Colonic mucosa (tissue), 4 donors: ENCODE results near the gene AOAH. TPM values are rescaled to one million over a fixed set of nuclear protein-coding genes. Genes with fewer than 3 reads are reported as not detected.

Experiments
- DNase-seq: peaks from one replicate; pipeline ENCODE4 v3.0.0-alpha.2; 2020
- H3K27ac ChIP-seq: fragments of 200-600 bp; one replicate; pipeline ENCODE4 v1.8.0; 2021
- H3K27me3 ChIP-seq: fragments of 200-600 bp; one replicate; pipeline ENCODE4 v1.8.0; 2021
- H3K36me3 ChIP-seq: fragments of 200-600 bp; one replicate; pipeline ENCODE4 v1.8.0; 2021
- H3K4me1 ChIP-seq: fragments of 200-600 bp; one replicate; pipeline ENCODE4 v1.8.0; 2021; ENCODE audit warnings: mild to moderate bottlenecking
- H3K4me3 ChIP-seq: fragments of 200-600 bp; one replicate; pipeline ENCODE4 v1.8.0; 2021
- H3K9ac ChIP-seq, 2 donors: one replicate each; pipeline ENCODE4 v1.7.0; 2013; ENCODE audit warnings: control low read depth in 2 of 2, low read depth in 2 of 2, low read length in 2 of 2
- H3K9me3 ChIP-seq: fragments of 200-600 bp; one replicate; pipeline ENCODE4 v1.8.0; 2021
- intact Hi-C: fragments of 100-400 bp; cut with DNase I; formaldehyde crosslinking; loops from one replicate; pipeline ENCODE4 v1.14.1; 2022
- total RNA-seq, 2 donors: library from RNA; stranded (reverse); fragmentation: NEBNext Ultra II Directional in 1 of 2; extraction: Animal tissue kit (Norgen Biotek cat#: 25700) in 1 of 2; gene quantifications; one replicate each; pipeline ENCODE4 v1.2.1, GENCODE V29; 2021
- TF ChIP-seq, protein P1 (sequence below): fragments of 200-600 bp; IDR thresholded peaks from one replicate; pipeline ENCODE4 v1.8.0; 2022; ENCODE audit warnings: antibody characterized with exemption, mild to moderate bottlenecking
- donor health status: healthy.
- donor health status: DM: no; HTN: no; CAD: no.
- donor health status: DM: no; HTN: no; CAD: no.

The AOAH gene
- total RNA-seq, 2 donors from 2014 or later = 22.2 to 46.1 TPM

- Histone ChIP-seq H3K9ac (no peak overlapping the region), H3K27ac (no peak overlapping the region)
Measured at GRCh38 chr7:36746347-36746746, 22.1 kb upstream of the AOAH start.

DNA sequence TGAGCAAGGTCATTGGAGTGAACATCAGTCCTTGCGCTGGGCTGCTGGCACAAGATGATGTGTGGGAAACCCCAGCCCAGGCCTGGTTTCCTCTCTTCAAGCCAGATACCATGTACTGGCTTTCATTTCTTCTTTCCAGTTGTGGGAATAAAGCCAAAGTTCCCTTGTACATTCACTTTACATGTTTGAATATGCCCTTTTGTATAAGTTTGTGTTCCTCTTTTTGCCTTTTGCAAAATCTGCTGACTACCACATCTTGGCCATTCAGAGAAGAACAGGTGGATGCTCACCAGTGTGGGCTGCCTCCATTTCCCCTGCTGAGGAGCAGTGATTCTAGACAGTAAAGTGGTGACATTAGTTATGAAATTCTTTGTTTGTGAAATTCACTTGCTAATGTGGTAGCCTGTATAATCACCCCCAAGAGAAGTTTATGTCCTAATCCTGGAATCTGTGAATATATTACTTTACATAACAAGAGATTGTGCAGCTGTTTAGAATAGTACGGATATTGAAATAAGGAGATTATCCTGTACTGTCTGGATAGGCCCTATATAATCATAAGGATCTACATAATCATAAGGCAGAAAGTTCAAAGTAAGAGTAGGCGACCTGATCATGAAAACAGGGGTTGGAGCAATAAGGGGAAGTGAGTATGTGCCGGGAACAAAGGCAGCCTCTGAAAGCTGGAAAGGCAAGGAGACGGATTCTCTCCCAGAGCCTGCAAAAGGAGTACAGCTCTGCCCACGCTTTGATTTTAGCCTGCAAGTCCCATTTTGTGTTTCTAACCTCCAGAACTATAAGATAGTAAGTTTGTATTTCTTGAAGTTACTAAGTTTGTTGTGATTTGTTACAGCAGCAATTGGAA lies 18.8 kb upstream of the AOAH start:
- no peaks in the 10 kb centered on the region for H3K4me1 ChIP-seq
- DNase-seq = no peak
- H3K9ac ChIP-seq = no peak overlapping the region
- H3K27me3 ChIP-seq = no peaks in the 10 kb centered on the region
- TF ChIP-seq, protein P1, sequence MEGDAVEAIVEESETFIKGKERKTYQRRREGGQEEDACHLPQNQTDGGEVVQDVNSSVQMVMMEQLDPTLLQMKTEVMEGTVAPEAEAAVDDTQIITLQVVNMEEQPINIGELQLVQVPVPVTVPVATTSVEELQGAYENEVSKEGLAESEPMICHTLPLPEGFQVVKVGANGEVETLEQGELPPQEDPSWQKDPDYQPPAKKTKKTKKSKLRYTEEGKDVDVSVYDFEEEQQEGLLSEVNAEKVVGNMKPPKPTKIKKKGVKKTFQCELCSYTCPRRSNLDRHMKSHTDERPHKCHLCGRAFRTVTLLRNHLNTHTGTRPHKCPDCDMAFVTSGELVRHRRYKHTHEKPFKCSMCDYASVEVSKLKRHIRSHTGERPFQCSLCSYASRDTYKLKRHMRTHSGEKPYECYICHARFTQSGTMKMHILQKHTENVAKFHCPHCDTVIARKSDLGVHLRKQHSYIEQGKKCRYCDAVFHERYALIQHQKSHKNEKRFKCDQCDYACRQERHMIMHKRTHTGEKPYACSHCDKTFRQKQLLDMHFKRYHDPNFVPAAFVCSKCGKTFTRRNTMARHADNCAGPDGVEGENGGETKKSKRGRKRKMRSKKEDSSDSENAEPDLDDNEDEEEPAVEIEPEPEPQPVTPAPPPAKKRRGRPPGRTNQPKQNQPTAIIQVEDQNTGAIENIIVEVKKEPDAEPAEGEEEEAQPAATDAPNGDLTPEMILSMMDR = no peak
- no peak overlapping the region for H3K27ac ChIP-seq
- intact Hi-C loops = no loop called here
- no peaks in the 10 kb centered on the region for H3K9me3 ChIP-seq
- no peaks in the 10 kb centered on the region for H3K36me3 ChIP-seq
- H3K4me3 ChIP-seq = no peak overlapping the region

More at GRCh38 chr7:36746347-36746746, 22.1 kb upstream of the AOAH start:
- intact Hi-C loops = no loop called here
- no peaks in the 10 kb centered on the region for H3K9me3 ChIP-seq
- H3K4me3 ChIP-seq = no peak overlapping the region
- no peak for DNase-seq
- H3K36me3 ChIP-seq = no peaks in the 10 kb centered on the region
- TF ChIP-seq, protein P1 = no peak
- no peaks in the 10 kb centered on the region for H3K4me1 ChIP-seq
- no peaks in the 10 kb centered on the region for H3K27me3 ChIP-seq

DNA sequence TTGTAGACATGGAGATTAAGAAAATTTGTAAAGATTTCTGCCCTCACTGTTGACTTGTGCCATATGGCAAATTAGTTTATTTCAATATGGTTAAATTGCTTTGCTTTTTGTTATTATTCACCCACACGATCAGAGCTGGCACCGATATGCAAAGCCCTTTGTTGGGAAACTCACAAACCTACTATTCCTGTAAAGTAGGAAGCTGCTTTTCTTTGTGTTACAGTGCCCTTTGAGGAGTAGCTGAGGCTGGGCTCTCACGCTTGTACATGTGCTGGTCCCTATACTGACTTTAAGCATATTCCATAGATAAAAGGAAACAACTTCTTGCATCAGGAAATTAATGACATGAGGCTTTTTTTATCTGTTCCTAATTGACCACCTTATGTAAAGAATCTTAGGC lies 17.6 kb upstream of the AOAH start:
- no peak overlapping the region for H3K9ac ChIP-seq

DNA sequence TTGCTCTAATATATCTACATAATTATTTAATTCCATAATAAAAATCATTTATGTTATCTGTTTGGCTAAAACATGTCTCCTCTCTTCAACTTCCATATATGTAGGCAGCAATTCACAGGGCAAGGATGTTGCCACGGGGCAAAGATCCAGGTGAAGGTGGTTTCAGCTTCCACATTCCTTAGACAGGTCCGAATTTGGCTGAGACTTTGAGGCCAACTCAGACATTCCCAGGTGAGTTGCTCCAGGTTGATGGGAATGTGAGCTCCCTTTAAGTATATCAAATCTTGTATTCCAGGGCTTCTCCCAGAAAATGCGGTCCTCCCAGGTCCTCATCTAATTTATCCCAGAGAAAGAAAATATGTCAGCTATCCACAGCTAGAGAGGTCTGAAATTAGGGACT lies 15.1 kb upstream of the AOAH start:
- Histone ChIP-seq H3K4me3 (no peak overlapping the region), H3K27ac (no peak overlapping the region), H3K36me3 (no peaks in the 10 kb centered on the region), H3K9ac (no peak overlapping the region), H3K9me3 (no peaks in the 10 kb centered on the region), H3K27me3 (no peaks in the 10 kb centered on the region), H3K4me1 (no peaks in the 10 kb centered on the region)
- TF ChIP-seq, protein P1 = no peak
- DNase-seq = no peak
- intact Hi-C loops = no loop called here

More for the DNA sequence above, 17.6 kb upstream of the AOAH start:
- TF ChIP-seq, protein P1 = no peak
- Histone ChIP-seq H3K27ac (no peak overlapping the region), H3K36me3 (no peaks in the 10 kb centered on the region), H3K27me3 (no peaks in the 10 kb centered on the region), H3K9me3 (no peaks in the 10 kb centered on the region), H3K4me3 (no peak overlapping the region), H3K4me1 (no peaks in the 10 kb centered on the region)
- no peak for DNase-seq
- intact Hi-C loops = no loop called here

DNA sequence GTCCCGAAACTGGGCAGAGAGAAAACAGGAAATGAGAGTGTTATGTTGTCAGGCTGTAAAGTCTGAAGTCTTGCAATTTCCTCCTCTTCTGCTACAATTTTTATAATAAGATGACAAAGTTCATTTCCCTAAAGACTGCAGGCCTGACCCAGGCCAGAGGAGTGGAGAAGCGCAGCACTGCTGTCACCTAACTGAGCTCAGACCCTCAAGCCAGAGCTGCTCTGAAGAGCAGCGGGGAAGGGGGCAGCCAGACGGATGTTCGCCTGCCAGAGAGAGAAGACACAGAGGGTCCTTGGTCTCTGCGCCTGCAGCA lies 12.6 kb upstream of the AOAH start:
- H3K9ac ChIP-seq = peak overlapping the region in 1 of 2 donors; percentile 16
- DNase-seq = no peak

More for the DNA sequence above, 12.6 kb upstream of the AOAH start:
- H3K27me3 ChIP-seq = no peaks in the 10 kb centered on the region
- no peaks in the 10 kb centered on the region for H3K36me3 ChIP-seq
- H3K4me3 ChIP-seq = no peak overlapping the region
- intact Hi-C loops = no loop called here
- H3K4me1 ChIP-seq = no peaks in the 10 kb centered on the region
- H3K27ac ChIP-seq = peak overlapping the region; percentile 37
- TF ChIP-seq, protein P1 = no peak
- H3K9me3 ChIP-seq = no peaks in the 10 kb centered on the region
